Right lobe of liver (tissue), 6 donors: ENCODE results near the gene RGSL1. TPM values are rescaled to one million over a fixed set of nuclear protein-coding genes. Genes with fewer than 3 reads are reported as not detected.

Experiments
- ATAC-seq, 4 donors: fragments of 200-7000 bp; cut with Tn5 transposase; one replicate each; pipeline ENCODE4 v1.9.1; 2020; ENCODE audit warnings: mild to moderate bottlenecking in 4 of 4, moderate library complexity in 4 of 4
- DNase-seq, 3 donors: peaks; one replicate each; pipeline ENCODE4 v3.0.0-alpha.2; 2020
- H3K27ac ChIP-seq, 3 donors: fragments of 200-600 bp; one replicate each; pipeline ENCODE4 v1.8.0; 2022
- H3K27me3 ChIP-seq, 2 donors: fragments of 200-600 bp; one replicate each; pipeline ENCODE4 v1.8.0; 2022
- H3K36me3 ChIP-seq, 4 donors: fragments of 200-600 bp; sonication (generic) in 1 of 4; one replicate each; pipeline versions ENCODE4 v1.5.1 to v1.8.0; 2017 to 2022; ENCODE audit warnings: control low read depth in 1 of 4
- H3K4me1 ChIP-seq, 4 donors: fragments of 200-600 bp; sonication (generic) in 1 of 4; one replicate each; pipeline versions ENCODE4 v1.5.1 to v1.8.0; 2017 to 2022; ENCODE audit warnings: control low read depth in 1 of 4
- H3K4me3 ChIP-seq, 3 donors: fragments of 200-600 bp; one replicate each; pipeline ENCODE4 v1.8.0; 2022
- H3K9me3 ChIP-seq, 4 donors: fragments of 200-600 bp; sonication (generic) in 1 of 4; one replicate each; pipeline versions ENCODE4 v1.5.1 to v1.8.0; 2017 to 2022; ENCODE audit warnings: control low read depth in 1 of 4
- POLR2A ChIP-seq: fragments of 450-650 bp; IDR thresholded peaks from one replicate; pipeline ENCODE4 v1.6.1; 2017; ENCODE audit warnings: antibody characterized with exemption, mild to moderate bottlenecking
- WGBS: methylation state at CpG from one replicate; pipeline ENCODE4 v1.1.6; 2018; ENCODE audit warnings: low coverage, low lambda C conversion rate; ENCODE audit not compliant: insufficient coverage; ENCODE audit errors: missing lambda C conversion rate; 5-methylcytosine and 5-hydroxymethylcytosine counted together
- intact Hi-C, 2 donors: fragments of 100-400 bp; cut with DNase I; formaldehyde crosslinking; loops; one replicate each; pipeline versions ENCODE4 v1.11.2 to v1.14.1; 2022
- total RNA-seq, 6 experiments: library from RNA; depleted of rRNA in 2 of 6; stranded (reverse); fragments of >200 nt in 2 of 6; fragmentation: NEBNext Ultra II Directional in 3 of 6; extraction: Animal tissue kit (Norgen Biotek cat#: 25700) in 3 of 6; gene quantifications; one replicate each; pipeline versions ENCODE4 v1.1.0 to v1.2.4, GENCODE V29; 2016 to 2023
- TF ChIP-seq, protein P1 (sequence below), 4 donors: fragments of 200-600 bp in 3 of 4; fragments of 450-650 bp in 1 of 4; IDR thresholded peaks; one replicate each; pipeline versions ENCODE4 v1.5.1 to v1.8.0; 2016 to 2022; ENCODE audit warnings: antibody characterized with exemption in 4 of 4, mild to moderate bottlenecking in 2 of 4
- donor health status: DM: no; HTN: yes; CAD: no.
- donor health status: DM: no; HTN: no; CAD: no.
- donor health status: DM: no; HTN: no; CAD: no.
- donor health status: DM: no; HTN: yes; CAD: no.
- donor health status: DM: no; HTN: yes; CAD: no.

RGSL1 gene
- total RNA-seq, 6 experiments from 2014 or later, result not detected

DNA sequence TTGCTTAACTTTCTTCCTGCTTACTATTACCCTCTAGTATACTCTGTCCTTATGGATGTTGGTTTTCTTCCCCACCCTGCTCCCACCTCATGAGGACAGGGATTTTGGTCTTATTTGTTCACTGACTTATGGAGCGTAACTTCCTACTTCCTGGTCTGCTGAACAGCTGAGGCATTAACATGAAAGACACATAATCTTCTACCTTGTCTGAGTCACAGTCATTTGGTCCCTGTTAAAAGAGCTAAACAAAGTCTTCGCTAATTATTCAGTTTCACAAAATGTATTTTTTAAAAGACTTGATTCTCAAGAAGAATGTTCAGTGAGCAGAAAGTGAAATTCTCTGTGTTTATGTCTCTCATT is 120.6 kb downstream of the RGSL1 start:
- ATAC-seq, result no peak
- H3K36me3 ChIP-seq, result no peaks in the 10 kb centered on the region
- intact Hi-C loops, result no loop called here
- no peaks in the 10 kb centered on the region for H3K9me3 ChIP-seq
- no peak for TF ChIP-seq POLR2A
- TF ChIP-seq, protein P1, sequence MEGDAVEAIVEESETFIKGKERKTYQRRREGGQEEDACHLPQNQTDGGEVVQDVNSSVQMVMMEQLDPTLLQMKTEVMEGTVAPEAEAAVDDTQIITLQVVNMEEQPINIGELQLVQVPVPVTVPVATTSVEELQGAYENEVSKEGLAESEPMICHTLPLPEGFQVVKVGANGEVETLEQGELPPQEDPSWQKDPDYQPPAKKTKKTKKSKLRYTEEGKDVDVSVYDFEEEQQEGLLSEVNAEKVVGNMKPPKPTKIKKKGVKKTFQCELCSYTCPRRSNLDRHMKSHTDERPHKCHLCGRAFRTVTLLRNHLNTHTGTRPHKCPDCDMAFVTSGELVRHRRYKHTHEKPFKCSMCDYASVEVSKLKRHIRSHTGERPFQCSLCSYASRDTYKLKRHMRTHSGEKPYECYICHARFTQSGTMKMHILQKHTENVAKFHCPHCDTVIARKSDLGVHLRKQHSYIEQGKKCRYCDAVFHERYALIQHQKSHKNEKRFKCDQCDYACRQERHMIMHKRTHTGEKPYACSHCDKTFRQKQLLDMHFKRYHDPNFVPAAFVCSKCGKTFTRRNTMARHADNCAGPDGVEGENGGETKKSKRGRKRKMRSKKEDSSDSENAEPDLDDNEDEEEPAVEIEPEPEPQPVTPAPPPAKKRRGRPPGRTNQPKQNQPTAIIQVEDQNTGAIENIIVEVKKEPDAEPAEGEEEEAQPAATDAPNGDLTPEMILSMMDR (IDR thresholded peaks at IDR 0.05), result no peak
- DNase-seq, result no peak
- H3K27ac ChIP-seq, result no peak overlapping the region
- H3K4me1 ChIP-seq, result peaks cover 0 to 4% (median 0%) of the 10 kb centered on the region in 4 donors
- H3K4me3 ChIP-seq, result no peak overlapping the region
- WGBS, result 88% methylated on average over 2 of the region's 2 CpGs
- H3K27me3 ChIP-seq, result no peaks in the 10 kb centered on the region

GRCh38 chr1:182574156-182574555 is 124.2 kb downstream of the RGSL1 start:
- intact Hi-C loops, result no loop called here
- no peak for DNase-seq
- TF ChIP-seq, protein P1 (IDR thresholded peaks at IDR 0.05), result no peak
- no peak for TF ChIP-seq POLR2A
- Histone ChIP-seq H3K4me1 (peaks cover 0 to 11% (median 4%) of the 10 kb centered on the region in 4 donors), H3K36me3 (no peaks in the 10 kb centered on the region), H3K4me3 (no peak overlapping the region), H3K27me3 (no peaks in the 10 kb centered on the region), H3K9me3 (no peaks in the 10 kb centered on the region), H3K27ac (no peak overlapping the region)
- 96% methylated on average over 3 of the region's 4 CpGs for WGBS
- no peak for ATAC-seq

DNA sequence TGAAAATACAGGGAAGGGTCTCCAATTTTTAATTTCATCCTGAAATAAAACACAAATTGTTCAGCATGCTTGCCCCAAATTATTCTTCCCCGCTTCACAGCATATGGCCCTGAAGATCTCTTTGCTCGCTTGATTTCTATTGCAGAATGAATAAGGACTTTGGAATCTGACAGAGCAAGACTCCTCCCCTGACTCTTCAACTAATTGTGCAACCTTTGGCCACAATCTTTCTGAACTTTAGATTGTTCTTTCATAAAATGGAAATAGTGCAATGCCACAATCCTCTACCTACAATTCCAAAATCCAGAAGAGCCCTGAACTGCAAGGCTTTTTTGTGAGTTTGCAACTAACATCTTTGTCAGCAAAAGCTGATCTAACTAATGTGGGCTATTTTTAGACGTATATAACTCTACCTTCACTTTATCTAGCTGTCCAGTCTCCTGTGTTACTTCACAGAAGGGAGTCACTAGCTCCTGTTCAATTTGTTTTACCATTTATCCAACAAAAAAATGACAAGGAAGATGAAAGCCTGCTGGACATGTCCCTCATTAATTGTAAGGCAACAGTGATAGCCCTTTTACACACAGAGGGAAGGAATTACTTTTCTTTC is 125.7 kb downstream of the RGSL1 start:
- Histone ChIP-seq H3K36me3 (peaks cover 0 to 7% (median 1%) of the 10 kb centered on the region in 4 donors), H3K9me3 (no peaks in the 10 kb centered on the region), H3K4me1 (peaks cover 0 to 11% (median 4%) of the 10 kb centered on the region in 4 donors), H3K27me3 (no peaks in the 10 kb centered on the region), H3K27ac (peak overlapping the region in 2 of 3 donors; percentile 54 to 65), H3K4me3 (no peak overlapping the region)
- 38% methylated on average over 3 of the region's 3 CpGs for WGBS
- ATAC-seq, result peak; percentile 91 to 96 (median 95)
- intact Hi-C loops, result no loop called here
- no peak for DNase-seq
- no peak for TF ChIP-seq POLR2A
- TF ChIP-seq, protein P1 (IDR thresholded peaks at IDR 0.05), result no peak

DNA sequence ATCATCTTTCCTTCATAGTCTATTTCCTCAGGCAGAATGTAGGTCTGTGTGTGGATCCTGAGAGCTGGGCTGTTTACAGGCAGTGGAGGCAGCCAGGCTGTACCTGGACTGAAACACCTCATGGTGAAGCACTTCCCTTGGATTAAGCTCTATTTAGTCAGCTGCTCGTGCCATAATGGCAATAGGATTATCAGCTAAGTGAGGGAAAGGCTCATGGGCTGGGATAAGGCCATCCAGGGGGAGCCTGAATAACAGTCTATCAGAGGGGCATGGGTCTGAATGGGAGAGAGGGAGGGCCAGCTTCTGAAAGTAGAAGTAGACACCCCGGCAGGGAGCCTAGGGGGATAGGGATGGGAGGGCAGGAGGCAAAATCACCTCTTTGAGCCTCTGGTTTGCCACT is 130.8 kb downstream of the RGSL1 start:
- TF ChIP-seq, protein P1 (IDR thresholded peaks at IDR 0.05), result no peak
- TF ChIP-seq POLR2A, result no peak
- Histone ChIP-seq H3K9me3 (no peaks in the 10 kb centered on the region), H3K27me3 (no peaks in the 10 kb centered on the region), H3K4me1 (peaks cover 0 to 6% (median 3%) of the 10 kb centered on the region in 4 donors), H3K4me3 (no peak overlapping the region), H3K36me3 (peaks cover 0 to 12% (median 1%) of the 10 kb centered on the region in 4 donors), H3K27ac (no peak overlapping the region)
- intact Hi-C loops, result no loop called here
- WGBS, result no CpG with 5 or more reads among the region's 2 CpGs
- no peak for DNase-seq
- ATAC-seq, result no peak
